ENCODE data around the gene SLC6A2.

SLC6A2 gene

DNA sequence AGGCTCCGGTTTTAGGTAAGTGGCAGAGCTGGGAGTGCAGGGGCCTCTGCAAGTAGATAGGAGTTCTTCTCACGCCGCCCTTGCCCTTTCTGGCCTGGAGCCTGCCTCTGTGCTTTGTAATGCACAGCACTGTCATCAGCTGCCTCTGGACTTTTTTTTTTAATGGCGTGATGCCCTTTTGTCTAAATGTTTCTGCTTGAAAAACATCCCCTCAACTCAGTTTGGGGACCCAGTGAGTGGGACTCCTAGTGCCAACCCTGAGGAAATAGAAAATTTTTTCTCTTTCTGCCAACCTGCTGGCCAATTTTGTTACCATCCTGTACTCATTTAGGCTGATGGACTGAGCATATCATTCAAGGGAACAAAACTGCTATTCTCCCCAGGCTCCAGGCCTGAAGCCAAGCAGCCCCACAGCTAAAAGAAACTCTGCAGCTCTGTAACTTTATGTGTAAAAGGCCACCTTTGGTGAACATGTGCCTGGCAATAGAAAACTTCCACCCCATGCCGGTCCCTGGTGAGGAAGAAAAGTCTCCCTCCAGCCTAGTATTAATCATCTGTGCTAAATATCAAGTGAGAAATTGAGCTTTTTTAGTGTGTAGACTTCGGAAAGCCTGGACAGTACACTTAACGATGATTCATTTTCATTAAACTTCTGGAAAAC is 22.5 kb downstream of the SLC6A2 start:
- DNase-seq: peak; percentile 82

DNA sequence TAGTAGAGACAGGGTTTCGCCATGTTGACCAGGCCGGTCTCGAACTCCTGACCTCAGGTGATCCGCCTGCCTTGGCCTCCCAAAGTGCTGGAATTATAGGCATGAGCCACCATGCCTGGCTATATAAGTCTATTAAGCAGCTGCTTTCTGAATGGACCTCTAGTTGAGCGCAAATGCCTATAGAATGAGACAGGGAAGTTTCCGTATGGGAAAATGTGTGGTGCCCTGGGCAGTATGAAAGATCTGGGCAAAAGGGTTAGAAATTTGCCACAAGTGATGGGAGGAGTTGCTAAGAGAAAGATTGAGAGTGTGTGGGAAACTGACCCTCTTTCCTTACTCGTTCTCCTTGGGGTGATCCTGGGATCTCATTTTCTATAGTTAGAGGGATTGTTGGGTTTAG is 26.3 kb downstream of the SLC6A2 start:
- DNase-seq: no peak

- DNase-seq: no peak
Measured at GRCh38 chr16:55685973-55686372, 30.2 kb downstream of the SLC6A2 start.

GRCh38 chr16:55686671-55687070 is 30.9 kb downstream of the SLC6A2 start:
- no peak for DNase-seq

- no peak for DNase-seq
Measured at GRCh38 chr16:55687802-55688201, 32.0 kb downstream of the SLC6A2 start.

DNA sequence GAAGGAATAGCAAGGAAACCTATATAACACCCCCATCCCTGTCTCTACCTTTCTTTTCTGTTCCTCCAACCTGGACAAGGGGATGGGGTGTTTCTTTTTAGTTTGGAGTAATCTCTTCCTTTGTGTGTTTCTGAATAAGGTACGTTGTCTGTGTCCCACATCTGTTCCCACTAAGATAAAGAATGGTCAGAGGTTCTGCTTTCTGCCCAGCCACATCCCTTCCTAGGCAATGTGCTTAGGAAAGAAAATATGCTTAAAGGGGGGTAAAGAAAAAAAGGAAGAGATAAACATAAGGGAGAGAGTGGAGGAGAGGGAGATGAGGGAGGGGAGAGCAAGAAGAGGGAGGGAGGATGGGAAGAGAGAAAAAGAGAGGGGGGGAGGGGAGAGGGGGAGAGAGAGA is 35.1 kb downstream of the SLC6A2 start:
- no peak for DNase-seq

- DNase-seq: no peak
Measured at GRCh38 chr16:55691771-55692170, 36.0 kb downstream of the SLC6A2 start.

DNA sequence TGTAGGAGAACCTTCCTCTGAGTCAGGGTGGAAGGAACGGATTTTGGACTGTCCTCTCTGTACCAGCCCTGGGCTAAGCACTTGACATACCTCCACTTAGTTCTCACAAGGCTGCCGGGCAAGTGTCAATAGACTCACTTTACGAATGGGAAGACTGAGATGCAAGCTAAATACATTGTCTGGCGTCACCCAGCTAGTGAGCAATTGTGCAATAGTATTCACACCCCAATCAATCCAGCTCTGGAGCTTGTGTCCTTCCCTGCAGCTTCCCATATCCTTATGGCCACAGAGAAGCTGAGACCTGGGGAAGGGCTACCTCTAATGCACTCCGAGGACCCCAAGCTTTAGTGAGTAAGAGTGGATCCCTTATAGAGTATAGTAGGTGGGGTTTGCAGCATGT is 39.8 kb downstream of the SLC6A2 start:
- no peak for DNase-seq

GRCh38 chr16:55697867-55698266 is 42.1 kb downstream of the SLC6A2 start:
- DNase-seq: no peak

DNA sequence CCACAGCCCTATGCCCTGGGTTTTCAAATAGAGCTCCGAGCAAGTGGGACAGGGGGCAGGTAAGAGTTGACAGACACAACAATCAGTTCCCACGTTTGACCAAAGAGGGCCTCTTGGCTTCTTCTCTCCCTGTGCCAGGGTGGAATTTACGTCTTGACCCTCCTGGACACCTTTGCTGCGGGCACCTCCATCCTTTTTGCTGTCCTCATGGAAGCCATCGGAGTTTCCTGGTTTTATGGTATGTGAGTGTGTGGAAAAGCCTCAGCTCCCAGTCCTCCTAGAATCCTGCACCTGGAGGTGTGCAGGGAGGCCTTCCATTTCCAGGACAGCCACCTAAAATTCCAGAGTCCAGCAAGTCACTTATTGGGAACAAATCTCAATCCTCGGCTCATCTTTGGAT is 42.5 kb downstream of the SLC6A2 start:
- DNase-seq: no peak

- no peak for DNase-seq
Measured at GRCh38 chr16:55698946-55699345, 43.2 kb downstream of the SLC6A2 start.

DNA sequence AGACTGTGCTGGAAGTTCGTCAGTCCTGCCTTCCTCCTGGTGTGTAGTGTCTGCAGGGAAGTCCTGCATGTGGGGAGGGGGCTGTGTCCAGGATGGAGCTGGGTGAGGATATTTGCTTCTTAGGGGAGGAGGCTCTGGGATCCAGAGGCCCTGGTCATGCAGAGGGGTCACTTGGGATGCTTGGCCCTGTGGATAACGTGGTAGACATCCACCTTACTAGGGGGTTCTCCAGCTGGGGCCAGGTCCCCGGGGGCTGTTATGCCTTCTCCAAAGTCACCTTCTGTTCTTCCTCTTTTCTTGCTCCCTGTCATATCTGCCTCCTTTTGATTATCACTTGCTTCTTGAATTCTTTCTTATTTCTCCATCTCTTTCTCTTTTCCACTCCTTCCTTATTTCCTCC is 43.8 kb downstream of the SLC6A2 start:
- DNase-seq: no peak

- no peak for DNase-seq
Measured at GRCh38 chr16:55700067-55700466, 44.3 kb downstream of the SLC6A2 start.

DNA sequence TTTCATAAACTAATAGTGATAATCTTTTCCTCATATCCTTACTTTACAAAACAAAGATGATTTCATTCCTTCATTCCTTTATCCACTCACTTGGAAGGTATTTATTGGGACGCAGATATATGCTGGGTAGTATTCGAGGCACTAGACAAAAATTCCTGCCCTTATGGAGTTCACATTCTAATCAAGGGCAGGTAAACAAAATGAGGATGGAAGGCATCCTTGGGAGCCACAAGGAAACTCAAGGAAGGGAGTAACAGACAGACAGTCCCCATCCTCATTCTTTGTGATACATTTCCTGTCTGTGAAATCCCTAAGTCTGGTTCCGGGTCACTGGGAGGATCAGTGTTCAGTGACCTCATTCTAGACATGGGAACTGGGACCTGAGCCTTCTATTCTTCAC is 45.2 kb downstream of the SLC6A2 start:
- no peak for DNase-seq

GRCh38 chr16:55701442-55702319 is 45.9 kb downstream of the SLC6A2 start:
- peak; percentile 22 for DNase-seq

DNA sequence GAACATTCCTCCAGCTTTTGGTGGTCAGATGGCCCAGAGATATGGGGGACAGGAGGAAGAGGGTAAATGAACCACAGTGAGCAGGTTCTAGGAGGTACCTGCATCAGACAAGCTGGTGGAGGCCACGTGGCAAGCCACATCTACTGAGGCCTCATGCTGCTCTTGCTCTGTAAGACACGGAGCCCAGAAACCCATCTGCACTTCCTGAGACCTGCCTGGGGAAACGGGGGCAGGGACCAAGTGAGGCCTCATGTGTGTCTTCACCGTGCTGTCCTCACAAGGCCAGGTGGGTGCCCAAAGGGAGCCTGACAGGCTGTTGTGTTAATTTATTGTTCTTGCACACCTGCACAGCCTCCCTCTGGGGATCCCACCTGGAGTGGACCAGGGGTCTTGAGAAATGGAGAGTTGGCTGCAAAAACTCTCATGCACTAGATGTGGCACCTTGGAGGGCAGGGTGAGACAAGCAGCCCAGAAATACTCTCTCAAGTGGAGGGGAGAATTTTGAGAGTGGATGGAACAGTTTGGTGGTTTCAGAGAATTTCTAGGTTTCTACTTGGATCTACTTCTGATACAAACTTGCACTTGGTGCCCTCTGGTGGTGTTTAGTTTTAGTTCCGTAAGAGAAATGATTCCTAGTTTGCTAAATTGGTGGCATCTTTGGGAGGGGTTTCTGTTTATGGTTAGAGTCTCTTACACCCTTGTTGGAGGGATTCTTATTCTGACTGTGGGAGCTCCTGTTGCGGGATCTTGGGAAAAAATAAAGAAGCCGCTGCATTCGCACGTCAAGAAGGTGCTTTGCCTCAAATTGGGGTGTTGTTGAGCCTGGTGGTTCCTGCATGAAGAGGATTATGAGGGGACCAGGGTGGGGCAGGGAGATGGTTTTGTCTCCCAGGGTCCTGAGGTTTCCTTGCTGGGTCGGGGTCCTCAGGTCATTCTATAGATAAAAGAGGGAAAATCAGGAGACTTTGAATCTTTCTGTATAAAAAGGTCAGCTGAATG is 47.5 kb downstream of the SLC6A2 start:
- peak; percentile 74 for DNase-seq

DNA sequence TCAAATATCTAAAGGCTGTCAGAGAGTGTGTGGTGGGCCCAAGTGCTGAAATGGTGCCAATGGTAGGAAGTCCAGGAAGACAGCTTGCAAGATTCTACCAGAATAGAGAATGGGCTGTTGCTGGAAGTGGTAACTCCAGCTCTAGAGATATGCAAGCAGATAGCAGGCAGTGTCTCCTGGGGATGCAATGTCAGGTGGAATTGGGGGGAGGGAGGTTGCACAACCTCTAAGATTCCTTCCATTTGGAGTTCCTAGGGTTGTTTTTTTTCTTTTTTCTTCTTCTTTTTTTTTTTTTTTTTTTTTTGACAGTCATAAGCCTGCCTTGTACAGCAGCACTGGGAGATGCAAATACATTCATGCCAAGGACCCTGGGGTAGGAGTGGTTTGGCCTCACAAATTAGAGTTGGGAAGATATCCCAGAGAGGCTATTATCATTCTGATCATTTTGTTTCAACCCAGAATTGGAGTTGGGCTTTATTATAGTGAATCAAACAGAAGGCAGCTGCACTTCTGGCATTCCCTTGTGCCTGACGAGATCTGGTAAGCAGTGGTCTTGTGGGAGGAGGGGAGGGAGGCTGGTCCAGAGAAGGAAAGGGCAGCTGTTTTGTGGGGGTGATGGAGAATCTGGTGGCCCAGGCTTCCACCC is 51.1 kb downstream of the SLC6A2 start:
- DNase-seq: no peak

DNA sequence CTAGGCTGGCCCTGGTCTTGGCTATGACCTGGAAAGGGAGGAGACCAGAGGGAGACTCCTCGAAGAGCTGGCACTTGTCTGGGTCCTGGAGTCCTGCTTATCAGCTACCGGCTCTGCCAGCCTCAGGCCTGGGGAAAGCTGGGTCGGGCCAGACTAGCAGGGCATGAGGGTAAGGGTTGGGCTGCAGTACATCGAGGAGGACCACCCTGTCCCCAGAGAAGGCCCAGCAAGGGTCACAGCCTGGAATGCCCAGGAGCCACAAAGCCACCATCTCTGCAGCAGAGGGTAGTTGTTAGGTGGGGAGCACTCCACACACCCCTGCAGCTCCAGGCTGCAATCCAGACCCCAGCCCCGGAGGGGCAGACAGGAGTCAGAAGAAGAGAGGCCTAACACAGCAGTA is 54.0 kb downstream of the SLC6A2 start:
- DNase-seq: no peak

DNA sequence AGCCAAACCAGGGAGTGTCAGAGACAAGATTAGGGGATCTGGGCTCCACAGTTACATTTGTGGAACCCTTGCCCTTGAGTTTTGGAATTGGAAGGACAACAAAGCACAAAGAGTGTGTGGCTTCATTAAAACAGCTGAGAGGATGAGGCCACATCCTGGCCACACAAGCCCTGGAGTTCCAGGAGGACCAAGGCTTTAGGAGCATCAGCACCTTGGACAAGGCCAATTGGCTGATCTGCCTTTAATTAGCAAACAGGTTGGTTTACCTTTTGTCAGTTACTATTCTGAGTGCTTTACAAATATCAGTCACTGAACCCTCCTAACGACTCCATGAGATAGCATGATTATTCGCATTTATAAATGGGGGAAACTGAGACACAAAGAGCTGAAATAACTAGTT is 54.7 kb downstream of the SLC6A2 start:
- DNase-seq: no peak

DNA sequence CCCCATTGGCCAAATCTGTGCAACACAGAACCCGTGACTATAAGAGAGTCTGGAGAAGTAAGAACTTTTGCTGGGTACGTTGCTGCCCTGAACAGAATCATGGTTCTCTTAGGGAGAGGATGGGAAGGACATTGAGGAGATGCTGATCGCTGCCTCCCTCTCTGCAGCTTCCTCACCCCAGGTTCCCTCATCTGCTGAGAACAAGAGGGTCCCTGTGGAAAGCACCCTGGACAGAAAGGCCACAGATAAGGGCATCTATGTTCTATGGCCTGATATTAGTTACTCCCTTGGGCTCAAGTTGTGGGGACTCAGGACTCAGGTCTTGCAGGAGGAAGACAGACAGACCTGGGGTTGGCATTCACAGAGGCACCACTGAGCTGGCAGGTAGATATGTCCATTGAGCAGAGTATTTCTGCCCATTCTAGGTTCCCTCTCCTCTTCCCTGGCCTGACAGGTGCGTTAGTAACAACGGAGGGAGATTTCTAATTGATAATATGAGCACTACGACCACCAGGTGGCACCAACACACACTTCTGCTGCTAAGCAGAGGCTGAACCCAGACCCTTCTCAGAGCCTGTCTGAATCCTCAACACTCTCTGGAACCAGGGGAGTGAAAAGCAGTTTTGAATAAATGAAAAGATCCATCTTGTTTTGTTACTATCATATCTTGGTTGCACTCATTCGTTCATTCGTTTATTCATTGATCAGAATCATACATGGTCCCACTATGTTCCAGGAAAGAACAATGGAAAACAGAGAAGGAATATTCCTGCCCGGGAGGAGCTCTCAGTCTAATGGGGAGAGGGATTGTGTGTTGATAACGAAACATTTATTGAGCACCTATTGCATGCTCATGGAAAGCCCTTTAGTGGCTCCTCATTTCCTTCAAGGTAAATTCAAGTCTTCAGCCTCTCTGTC is 56.4 kb downstream of the SLC6A2 start:
- peak; percentile 56 for DNase-seq

DNA sequence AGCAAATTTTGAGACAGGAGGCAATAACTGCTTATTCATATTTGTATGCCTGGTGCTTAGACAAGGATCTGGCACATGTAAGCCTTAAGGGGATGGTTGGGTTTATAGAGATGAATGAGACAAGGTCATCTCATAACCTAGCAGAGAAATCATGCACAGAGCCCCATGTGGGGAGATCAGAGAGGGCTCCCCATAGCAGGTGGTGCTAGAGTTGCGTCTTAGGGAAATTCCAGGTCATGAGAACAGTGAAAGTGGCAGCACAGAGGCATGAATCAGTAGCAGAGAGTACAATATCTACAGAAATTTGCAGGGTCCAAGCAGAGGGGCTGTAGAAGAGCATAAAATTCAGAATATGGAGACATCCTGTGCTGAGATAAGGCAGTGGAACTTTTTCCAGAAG is 57.3 kb downstream of the SLC6A2 start:
- no peak for DNase-seq

DNA sequence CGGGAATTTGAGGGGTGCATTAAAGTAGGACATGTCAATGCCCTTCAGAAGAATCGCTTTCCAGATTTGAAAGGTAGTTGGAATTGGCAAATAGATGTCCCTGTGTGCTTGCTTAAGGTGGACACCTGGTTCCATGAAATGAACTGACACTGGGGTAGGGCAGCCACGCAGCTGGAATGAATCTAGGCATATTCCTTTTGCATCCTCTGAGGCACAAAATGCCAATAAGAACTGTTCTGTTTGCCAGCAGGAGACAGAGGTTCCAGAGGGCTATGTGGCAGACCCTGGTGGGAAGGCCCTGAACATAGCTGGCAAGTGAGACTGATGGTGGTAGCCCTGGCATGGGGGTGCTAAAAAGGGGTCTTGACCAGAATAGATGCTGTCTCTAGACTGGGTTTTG is 61.5 kb downstream of the SLC6A2 start:
- DNase-seq: no peak
